ENCODE measurements around the gene NLRC5.
"Not testable (repeated sequence)": the region's sequence is repeated elsewhere in the genome, so short reads cannot be mapped to it uniquely, and the experiment has no call there.

The NLRC5 gene

GRCh38 chr16:57054338-57054737, 65.0 kb downstream of the NLRC5 start:
- no peak for DNase-seq

GRCh38 chr16:57054771-57055170, 65.4 kb downstream of the NLRC5 start:
- DNase-seq, result no peak

- DNase-seq, result no peak
These were observed 66.3 kb downstream of the NLRC5 start for GRCh38 chr16:57055671-57056070.

- no peak for DNase-seq
These were observed 69.0 kb downstream of the NLRC5 start for GRCh38 chr16:57058291-57058861.

- DNase-seq, result peak in 1 of 5 experiments; percentile 21
These were observed 71.1 kb downstream of the NLRC5 start for GRCh38 chr16:57060323-57061083.

GRCh38 chr16:57061084-57061905, 71.9 kb downstream of the NLRC5 start:
- DNase-seq, result no peak

GRCh38 chr16:57062329-57062728, 73.0 kb downstream of the NLRC5 start:
- DNase-seq, result no peak

- not testable (repeated sequence) for DNase-seq
These were observed 73.8 kb downstream of the NLRC5 start for GRCh38 chr16:57063189-57063588.

- no peak for DNase-seq
These were observed 75.6 kb downstream of the NLRC5 start for GRCh38 chr16:57064995-57065394.

GRCh38 chr16:57066625-57067024, 77.3 kb downstream of the NLRC5 start:
- no peak for DNase-seq

- no peak for DNase-seq
These were observed 78.0 kb downstream of the NLRC5 start for GRCh38 chr16:57067347-57067746.

- DNase-seq, result no peak
These were observed 79.7 kb downstream of the NLRC5 start for GRCh38 chr16:57069053-57069452.

- no peak for DNase-seq
These were observed 80.4 kb downstream of the NLRC5 start for GRCh38 chr16:57069635-57070370.

GRCh38 chr16:57070424-57070823, 81.1 kb downstream of the NLRC5 start:
- peak in 1 of 5 experiments; percentile 21 for DNase-seq

GRCh38 chr16:57071081-57071732, 81.8 kb downstream of the NLRC5 start:
- DNase-seq, result peak in 1 of 5 experiments; percentile 27

- no peak for DNase-seq
These were observed 82.7 kb downstream of the NLRC5 start for GRCh38 chr16:57071831-57072582.

GRCh38 chr16:57072616-57073275, 83.4 kb downstream of the NLRC5 start:
- DNase-seq, result no peak

- DNase-seq, result no peak
These were observed 88.4 kb downstream of the NLRC5 start for GRCh38 chr16:57077714-57078113.

- DNase-seq, result no peak
These were observed 92.4 kb downstream of the NLRC5 start for GRCh38 chr16:57081744-57082143.

GRCh38 chr16:57082664-57083063, 93.3 kb downstream of the NLRC5 start:
- no peak for DNase-seq
